ENCODE measurements around the gene ATP2A2. TPM values are rescaled to one million over a fixed set of nuclear protein-coding genes. Genes with fewer than 3 reads are reported as not detected.

ATP2A2 gene
- total and polyA plus RNA-seq, 2 of the 8 experiments (the other 6 are each of a cell fraction or from before 2014, with no cell fraction given): 86.1 to 271 TPM

- Histone ChIP-seq H2AFZ (ENCODE audit: low read length) (no peak overlapping the region), H4K5ac (ENCODE audit: insufficient read length, low read depth, low read length) (no peak overlapping the region), H3K18ac (ENCODE audit: extremely low read depth, low read length) (no peak overlapping the region), H3K56ac (replicated peaks; ENCODE audit: insufficient read length, low read depth, low read length) (no peak overlapping the region), H2BK12ac (ENCODE audit: low read depth, low read length) (no peak overlapping the region), H3K27ac (ENCODE audit: low read depth, low read length) (no peak overlapping the region), H2BK15ac (ENCODE audit: low read length) (no peak overlapping the region), H3K4me3 (ENCODE audit: extremely low read depth in 1 of 4, insufficient read depth in 2 of 4, low read depth in 3 of 4, low read length in 4 of 4) (no peak overlapping the region), H2BK20ac (ENCODE audit: low read length) (no peak overlapping the region), H2BK5ac (ENCODE audit: low read depth, low read length) (no peak overlapping the region), H2BK120ac (replicated peaks; ENCODE audit: low read depth, low read length) (no peak overlapping the region), H3K79me2 (ENCODE audit: control insufficient read depth in 1 of 2, insufficient read depth in 2 of 2, low read length in 2 of 2) (peaks cover 8% of the 10 kb centered on the region in 2 experiments), H4K8ac (ENCODE audit: extremely low read depth, insufficient read depth, low read length) (no peak overlapping the region), H3K4me1 (replicated peaks in 1 of 4; ENCODE audit: control insufficient read depth in 3 of 4, insufficient read depth in 4 of 4, low read length in 3 of 4) (peaks cover 4 to 11% (median 6%) of the 10 kb centered on the region in 4 experiments; a peak in 6 of 7 replicates), H3K9me3 (ENCODE audit: insufficient read depth in 2 of 2, low read depth in 1 of 2, low read length in 1 of 2) (no peaks in the 10 kb centered on the region), H4K91ac (replicated peaks; ENCODE audit: insufficient read length, low read length) (no peak overlapping the region), H3K79me1 (ENCODE audit: low read depth, low read length) (no peaks in the 10 kb centered on the region; the same call in 1 of the 2 replicates), H3K4me2 (ENCODE audit: insufficient read depth in 1 of 2, low read depth in 2 of 2, low read length in 2 of 2) (no peak overlapping the region), H3K9ac (replicated peaks in 1 of 4; ENCODE audit: extremely low read depth in 1 of 4, low read depth in 3 of 4, low read length in 3 of 4) (no peak overlapping the region), H3K36me3 (ENCODE audit: control insufficient read depth in 2 of 4, insufficient read depth in 4 of 4, low read length in 3 of 4) (peaks cover 0 to 4% (median 0%) of the 10 kb centered on the region in 4 experiments; a peak in 1 of 8 replicates), H4K20me1 (replicated peaks in 1 of 2; ENCODE audit: control insufficient read depth in 1 of 2, insufficient read depth in 2 of 2, low read length in 2 of 2) (peaks cover 0 to 4% of the 10 kb centered on the region in 2 experiments), H3K23me2 (ENCODE audit: low read depth, low read length) (peaks cover 15% of the 10 kb centered on the region), H3K23ac (ENCODE audit: insufficient read length) (no peak overlapping the region), H3K27me3 (replicated peaks in 1 of 4; ENCODE audit: control insufficient read depth in 3 of 4, extremely low read depth in 1 of 4, insufficient read depth in 3 of 4, low read length in 3 of 4) (peaks cover 0 to 3% (median 1%) of the 10 kb centered on the region in 4 experiments; a peak in 2 of 7 replicates), H3K14ac (ENCODE audit: insufficient read length) (no peak overlapping the region), H2AK5ac (ENCODE audit: low read depth, low read length) (no peak overlapping the region), H3K4ac (replicated peaks; ENCODE audit: insufficient read length, low read depth, low read length) (no peak overlapping the region)
- 88% methylated on average over 2 of the region's 2 CpGs; no CpG with 5 or more reads in 1 of the 2 experiments for WGBS, 2 experiments (ENCODE audit: extremely low coverage in 1 of 2, insufficient coverage in 1 of 2, insufficient read length in 1 of 2, insufficient replicate concordance in 2 of 2, low coverage in 1 of 2, low lambda C conversion rate in 2 of 2, missing lambda C conversion rate in 1 of 2)
- ChIA-PET POLR2A (ENCODE audit: partially characterized antibody) (interaction anchor here (0.6 to 3.9 kb wide), 6 partner anchors 8 to 212 kb away, joined by 3 to 19 read pairs (median 4); partner anchors contain the start of gene IFT81), CTCF (ENCODE audit: partially characterized antibody) (no interaction called here)
- FAIRE-seq (no peak), DNase-seq (ENCODE audit: low read depth in 1 of 2, low spot score in 2 of 2) (no peak)
- TF ChIP-seq CREB1 (IDR thresholded peaks at IDR 0.05): no peak
- no peak for TF ChIP-seq TBP (IDR thresholded peaks at IDR 0.05; ENCODE audit: low read depth, low read length)
- TF ChIP-seq MAFK (IDR thresholded peaks at IDR 0.05; ENCODE audit: low read depth, low read length): no peak
- no peak for TF ChIP-seq GABPA (IDR thresholded peaks at IDR 0.05; ENCODE audit: borderline replicate concordance, insufficient read depth, low read length)
- TF ChIP-seq BRCA1 (IDR thresholded peaks at IDR 0.05; ENCODE audit: low read depth, low read length): no peak
- no peak for TF ChIP-seq HDAC6 (IDR thresholded peaks at IDR 0.05; ENCODE audit: low read depth, low read length)
- no peak for TF ChIP-seq SAP30 (IDR thresholded peaks at IDR 0.05; ENCODE audit: insufficient read depth, insufficient replicate concordance, low read length)
- no peak for TF ChIP-seq JUN (IDR thresholded peaks at IDR 0.05; ENCODE audit: low read depth, low read length)
- no peak for TF ChIP-seq E2F6 (IDR thresholded peaks at IDR 0.05)
These were observed 3.4 kb upstream of the ATP2A2 start for GRCh38 chr12:110277530-110278254.
